Omental fat pad (tissue), 4 donors: ENCODE results near the gene FREM3. TPM values are rescaled to one million over a fixed set of nuclear protein-coding genes. Genes with fewer than 3 reads are reported as not detected.

ENCODE experiments used
- ATAC-seq: fragments of 150-250 bp; one replicate; pipeline ENCODE4 v1.9.1; 2016; ENCODE audit warnings: mild to moderate bottlenecking, moderate library complexity; ENCODE audit not compliant: low FRiP score
- DNase-seq: peaks from one replicate; pipeline ENCODE4 v3.0.0-alpha.2; 2019; ENCODE audit warnings: low spot score
- CTCF ChIP-seq, 3 donors: fragments of 450-650 bp; IDR thresholded peaks; one replicate each; pipeline ENCODE4 v1.5.1; 2016 to 2017; ENCODE audit warnings: antibody characterized with exemption in 3 of 3, mild to moderate bottlenecking in 3 of 3, moderate library complexity in 2 of 3
- total RNA-seq, 4 donors: library from RNA; depleted of rRNA; stranded (reverse); fragments of >200 nt; gene quantifications; one replicate each; pipeline ENCODE4 v1.1.0, GENCODE V29; 2016

Gene FREM3
- total RNA-seq, 4 donors from 2014 or later, result 0.09 TPM; not detected in 3

DNA sequence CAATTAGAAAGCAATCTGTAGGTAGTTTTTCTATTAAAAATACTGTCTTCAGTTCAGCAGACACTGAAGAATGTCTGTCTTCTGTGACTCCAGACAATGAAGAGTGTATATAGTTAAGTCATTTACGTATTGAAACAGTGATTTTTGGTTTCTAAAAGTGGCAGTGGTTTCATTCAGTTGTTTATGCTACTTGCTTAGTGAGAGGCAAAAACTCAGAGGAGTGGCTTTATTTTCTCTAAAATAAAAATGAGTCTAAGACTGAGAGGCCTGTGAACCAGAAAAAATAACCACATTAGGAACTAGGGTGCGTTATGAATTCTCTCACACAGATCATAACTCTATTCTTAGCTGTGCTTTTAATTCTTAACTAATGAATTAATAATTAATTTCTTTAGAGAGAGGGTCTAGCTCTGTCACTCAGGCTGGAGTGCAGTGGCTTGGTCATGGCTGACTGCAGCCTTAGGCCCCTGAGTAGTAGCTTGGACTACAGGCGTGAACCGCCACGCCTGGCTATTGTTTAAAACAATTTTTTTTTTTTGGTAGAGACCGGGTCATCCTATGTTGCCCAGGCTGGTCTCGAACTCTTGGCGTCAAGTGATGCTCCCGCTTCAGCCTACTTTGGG lies 31.4 kb downstream of the FREM3 start:
- DNase-seq (no peak), ATAC-seq (no peak)
- TF ChIP-seq CTCF (IDR thresholded peaks at IDR 0.05), result no peak

- TF ChIP-seq CTCF (IDR thresholded peaks at IDR 0.05), result no peak
- DNase-seq (no peak), ATAC-seq (peak; percentile 81)
These were observed 33.0 kb downstream of the FREM3 start for GRCh38 chr4:143667461-143667860.

- DNase-seq (no peak), ATAC-seq (no peak)
- no peak for TF ChIP-seq CTCF (IDR thresholded peaks at IDR 0.05)
These were observed 42.1 kb downstream of the FREM3 start for GRCh38 chr4:143658336-143658735.

DNA sequence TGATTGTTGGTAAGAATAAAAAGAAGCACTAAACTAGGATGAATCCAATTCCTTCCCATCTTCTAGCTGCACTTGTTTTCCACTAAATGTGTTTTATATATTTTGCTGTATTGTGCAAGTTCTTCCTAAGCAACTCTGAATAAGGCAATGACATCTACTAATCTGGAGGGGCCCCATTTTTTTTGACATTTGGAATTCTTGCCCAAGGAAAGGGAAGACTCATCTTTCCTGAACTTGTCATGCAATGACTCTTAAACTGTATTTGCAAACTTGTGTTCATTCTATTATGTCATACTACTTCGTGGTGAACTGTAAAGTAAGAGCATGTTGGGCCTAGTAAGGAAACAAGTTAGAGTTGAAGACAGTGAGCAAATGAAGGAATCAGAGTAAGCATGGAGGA lies 45.9 kb downstream of the FREM3 start:
- TF ChIP-seq CTCF (IDR thresholded peaks at IDR 0.05), result no peak
- DNase-seq, result no peak
- ATAC-seq, result no peak

GRCh38 chr4:143653031-143653430 lies 47.4 kb downstream of the FREM3 start:
- ATAC-seq (no peak), DNase-seq (no peak)
- TF ChIP-seq CTCF (IDR thresholded peaks at IDR 0.05), result no peak

DNA sequence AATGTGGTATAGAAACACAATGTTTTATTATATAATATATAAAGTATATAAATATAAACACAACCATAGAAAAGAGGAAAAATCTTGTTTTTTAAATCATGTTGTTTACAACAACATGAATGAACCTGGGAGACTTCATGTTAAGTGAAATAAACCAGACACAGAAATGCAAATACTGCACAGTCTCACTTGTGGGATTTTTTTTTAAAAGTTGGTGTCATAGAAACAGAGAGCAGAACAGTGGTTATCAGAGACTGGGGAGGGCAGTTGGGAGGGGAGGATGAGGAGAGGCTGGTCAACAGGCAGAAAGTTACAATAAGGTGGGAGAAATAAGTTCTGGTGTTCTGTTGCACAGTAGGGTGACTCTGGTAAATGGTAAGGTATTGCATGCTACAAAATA lies 57.1 kb downstream of the FREM3 start:
- DNase-seq, result no peak
- ATAC-seq, result no peak
- TF ChIP-seq CTCF (IDR thresholded peaks at IDR 0.05), result no peak

GRCh38 chr4:143642611-143643010 lies 57.9 kb downstream of the FREM3 start:
- TF ChIP-seq CTCF (IDR thresholded peaks at IDR 0.05), result no peak
- DNase-seq (no peak), ATAC-seq (no peak)
